ENCODE results near the gene ADGRG2.

The ADGRG2 gene

GRCh38 chrX:19122641-19123009, 357 bp upstream of the ADGRG2 start:
- no peak for ATAC-seq
- no peak for TF ChIP-seq BACH2 (CRISPR knock-in tag; IDR thresholded peaks at IDR 0.05; ENCODE audit: borderline replicate concordance)
- TF ChIP-seq TCF4 (CRISPR knock-in tag; IDR thresholded peaks at IDR 0.05; ENCODE audit: borderline replicate concordance), result no peak
- TF ChIP-seq GLIS3 (CRISPR knock-in tag; IDR thresholded peaks at IDR 0.05), result no peak
- TF ChIP-seq ZNF70 (CRISPR knock-in tag; IDR thresholded peaks at IDR 0.05), result no peak
- no peak for TF ChIP-seq TOX (CRISPR knock-in tag; IDR thresholded peaks at IDR 0.05; ENCODE audit: borderline replicate concordance)
- TF ChIP-seq ZFP3 (CRISPR knock-in tag; IDR thresholded peaks at IDR 0.05), result no peak
- TF ChIP-seq, protein P1, sequence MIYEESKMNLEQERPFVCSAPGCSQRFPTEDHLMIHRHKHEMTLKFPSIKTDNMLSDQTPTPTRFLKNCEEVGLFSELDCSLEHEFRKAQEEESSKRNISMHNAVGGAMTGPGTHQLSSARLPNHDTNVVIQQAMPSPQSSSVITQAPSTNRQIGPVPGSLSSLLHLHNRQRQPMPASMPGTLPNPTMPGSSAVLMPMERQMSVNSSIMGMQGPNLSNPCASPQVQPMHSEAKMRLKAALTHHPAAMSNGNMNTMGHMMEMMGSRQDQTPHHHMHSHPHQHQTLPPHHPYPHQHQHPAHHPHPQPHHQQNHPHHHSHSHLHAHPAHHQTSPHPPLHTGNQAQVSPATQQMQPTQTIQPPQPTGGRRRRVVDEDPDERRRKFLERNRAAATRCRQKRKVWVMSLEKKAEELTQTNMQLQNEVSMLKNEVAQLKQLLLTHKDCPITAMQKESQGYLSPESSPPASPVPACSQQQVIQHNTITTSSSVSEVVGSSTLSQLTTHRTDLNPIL (CRISPR knock-in tag; IDR thresholded peaks at IDR 0.05; ENCODE audit: low read depth), result no peak
- TF ChIP-seq, protein P2, sequence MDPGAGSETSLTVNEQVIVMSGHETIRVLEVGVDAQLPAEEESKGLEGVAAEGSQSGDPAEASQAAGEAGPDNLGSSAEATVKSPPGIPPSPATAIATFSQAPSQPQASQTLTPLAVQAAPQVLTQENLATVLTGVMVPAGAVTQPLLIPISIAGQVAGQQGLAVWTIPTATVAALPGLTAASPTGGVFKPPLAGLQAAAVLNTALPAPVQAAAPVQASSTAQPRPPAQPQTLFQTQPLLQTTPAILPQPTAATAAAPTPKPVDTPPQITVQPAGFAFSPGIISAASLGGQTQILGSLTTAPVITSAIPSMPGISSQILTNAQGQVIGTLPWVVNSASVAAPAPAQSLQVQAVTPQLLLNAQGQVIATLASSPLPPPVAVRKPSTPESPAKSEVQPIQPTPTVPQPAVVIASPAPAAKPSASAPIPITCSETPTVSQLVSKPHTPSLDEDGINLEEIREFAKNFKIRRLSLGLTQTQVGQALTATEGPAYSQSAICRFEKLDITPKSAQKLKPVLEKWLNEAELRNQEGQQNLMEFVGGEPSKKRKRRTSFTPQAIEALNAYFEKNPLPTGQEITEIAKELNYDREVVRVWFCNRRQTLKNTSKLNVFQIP (CRISPR knock-in tag; IDR thresholded peaks at IDR 0.05; ENCODE audit: borderline replicate concordance, low read depth), result no peak
- no peak for TF ChIP-seq ZC3H10 (CRISPR knock-in tag; IDR thresholded peaks at IDR 0.05)
- TF ChIP-seq CSDC2 (CRISPR knock-in tag; IDR thresholded peaks at IDR 0.05), result no peak
- TF ChIP-seq RARB (CRISPR knock-in tag; IDR thresholded peaks at IDR 0.05), result no peak
- no peak for TF ChIP-seq ZNF8 (CRISPR knock-in tag; IDR thresholded peaks at IDR 0.05)
- TF ChIP-seq ISL1 (CRISPR knock-in tag; IDR thresholded peaks at IDR 0.05), result no peak

DNA sequence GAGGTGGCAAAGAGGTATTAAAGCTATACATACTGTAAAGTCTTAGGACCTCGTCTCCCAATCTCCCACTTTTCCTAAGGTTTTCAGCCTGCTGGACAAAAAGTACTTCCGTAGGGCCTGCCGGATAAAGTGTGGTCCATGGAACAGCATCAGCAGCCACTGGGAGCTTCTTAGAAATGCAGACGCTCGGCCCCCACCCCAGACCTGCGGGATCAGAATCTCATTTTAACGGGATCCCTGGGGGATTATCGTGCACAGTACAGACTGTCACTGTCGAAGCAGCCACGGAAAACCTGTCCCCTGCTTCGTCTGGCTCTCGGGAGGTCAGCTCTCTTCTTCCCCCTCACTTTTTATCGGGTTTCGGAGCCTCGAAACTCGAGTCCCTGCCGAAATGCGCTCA, 802 bp downstream of the ADGRG2 start:
- no peak for ATAC-seq
- TF ChIP-seq ZNF565 (CRISPR knock-in tag; conservative IDR thresholded peaks at IDR 0.05; ENCODE audit: low read depth) (no peak), ZNF70 (CRISPR knock-in tag; IDR thresholded peaks at IDR 0.05) (no peak), PPARA (CRISPR knock-in tag; IDR thresholded peaks at IDR 0.05; ENCODE audit: borderline replicate concordance) (no peak), ISL1 (CRISPR knock-in tag; IDR thresholded peaks at IDR 0.05) (no peak), CSDC2 (CRISPR knock-in tag; IDR thresholded peaks at IDR 0.05) (no peak), ZC3H10 (CRISPR knock-in tag; IDR thresholded peaks at IDR 0.05) (no peak), ZFP30 (CRISPR knock-in tag; IDR thresholded peaks at IDR 0.05) (no peak), CSRNP3 (CRISPR knock-in tag; IDR thresholded peaks at IDR 0.05) (no peak), TSHZ2 (CRISPR knock-in tag; IDR thresholded peaks at IDR 0.05) (no peak), ESRRG (CRISPR knock-in tag; IDR thresholded peaks at IDR 0.05) (no peak), ARNTL (CRISPR knock-in tag; IDR thresholded peaks at IDR 0.05; ENCODE audit: borderline replicate concordance, low read depth) (no peak), SNAI2 (CRISPR knock-in tag; IDR thresholded peaks at IDR 0.05) (no peak), TOX (CRISPR knock-in tag; IDR thresholded peaks at IDR 0.05; ENCODE audit: borderline replicate concordance) (no peak)

DNA sequence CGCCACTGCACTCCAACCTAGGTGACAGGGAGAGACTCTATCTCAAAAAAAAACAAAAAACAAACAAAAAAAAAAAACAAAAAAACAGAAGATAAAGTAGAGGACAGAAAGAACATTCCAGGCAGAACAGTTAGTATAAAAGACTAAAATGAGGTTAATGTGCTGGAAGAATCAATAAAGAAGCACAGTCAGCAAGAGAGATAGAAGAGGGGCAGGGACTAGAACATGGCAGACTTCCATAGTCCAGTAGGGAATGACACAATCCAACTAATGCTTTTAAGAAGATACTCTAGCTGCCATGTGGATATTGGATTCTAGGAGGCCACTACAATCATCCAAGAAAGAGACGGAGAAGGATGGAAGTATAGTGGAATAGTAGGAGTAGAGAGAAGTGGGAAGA, 11.6 kb downstream of the ADGRG2 start:
- no peak for ATAC-seq
- TF ChIP-seq ZNF70 (CRISPR knock-in tag; IDR thresholded peaks at IDR 0.05), result no peak
- no peak for TF ChIP-seq CSRNP3 (CRISPR knock-in tag; IDR thresholded peaks at IDR 0.05)
- TF ChIP-seq PATZ1 (CRISPR knock-in tag; IDR thresholded peaks at IDR 0.05; ENCODE audit: borderline replicate concordance), result no peak
- no peak for TF ChIP-seq ARNTL (CRISPR knock-in tag; IDR thresholded peaks at IDR 0.05; ENCODE audit: borderline replicate concordance, low read depth)
- TF ChIP-seq ZC3H10 (CRISPR knock-in tag; IDR thresholded peaks at IDR 0.05), result no peak
- no peak for TF ChIP-seq ZFP3 (CRISPR knock-in tag; IDR thresholded peaks at IDR 0.05)
- no peak for TF ChIP-seq GLIS3 (CRISPR knock-in tag; IDR thresholded peaks at IDR 0.05)
- TF ChIP-seq PPARA (CRISPR knock-in tag; IDR thresholded peaks at IDR 0.05; ENCODE audit: borderline replicate concordance), result no peak
- no peak for TF ChIP-seq SNAI2 (CRISPR knock-in tag; IDR thresholded peaks at IDR 0.05)
- no peak for TF ChIP-seq ZNF565 (CRISPR knock-in tag; conservative IDR thresholded peaks at IDR 0.05; ENCODE audit: low read depth)
- TF ChIP-seq TOX (CRISPR knock-in tag; IDR thresholded peaks at IDR 0.05; ENCODE audit: borderline replicate concordance), result no peak
- TF ChIP-seq BACH2 (CRISPR knock-in tag; IDR thresholded peaks at IDR 0.05; ENCODE audit: borderline replicate concordance), result no peak
- no peak for TF ChIP-seq OSR1 (CRISPR knock-in tag; IDR thresholded peaks at IDR 0.05)

Data from SK-N-SH treated with all-trans-retinoic acid at 6 μM for 48 hours (cell line).